ENCODE data around the gene PTPRH.
"Not testable (repeated sequence)": the region's sequence is repeated elsewhere in the genome, so short reads cannot be mapped to it uniquely, and the experiment has no call there.

GRCh38 chr19:55202199-55202598 lies 7.1 kb downstream of the PTPRH start:
- not testable (repeated sequence) for TF ChIP-seq MAX (IDR thresholded peaks at IDR 0.05; ENCODE audit: low read depth, low read length); POLR2A (IDR thresholded peaks at IDR 0.05; ENCODE audit: extremely low read depth, insufficient read length)

Measured in NB4 (cell line).